Measurements from ENCODE around the gene RGS3.

Gene RGS3

GRCh38 chr9:113609562-113610318, 146.2 kb downstream of the RGS3 start:
- Histone ChIP-seq H3K4me1 (peaks cover 2% of the 10 kb centered on the region; the same call in 1 of the 2 replicates), H3K9me3 (no peaks in the 10 kb centered on the region), H3K27me3 (no peaks in the 10 kb centered on the region), H3K36me3 (no peaks in the 10 kb centered on the region), H3K4me3 (ENCODE audit: low read depth, low read length) (no peak overlapping the region)
- TF ChIP-seq, protein P1, sequence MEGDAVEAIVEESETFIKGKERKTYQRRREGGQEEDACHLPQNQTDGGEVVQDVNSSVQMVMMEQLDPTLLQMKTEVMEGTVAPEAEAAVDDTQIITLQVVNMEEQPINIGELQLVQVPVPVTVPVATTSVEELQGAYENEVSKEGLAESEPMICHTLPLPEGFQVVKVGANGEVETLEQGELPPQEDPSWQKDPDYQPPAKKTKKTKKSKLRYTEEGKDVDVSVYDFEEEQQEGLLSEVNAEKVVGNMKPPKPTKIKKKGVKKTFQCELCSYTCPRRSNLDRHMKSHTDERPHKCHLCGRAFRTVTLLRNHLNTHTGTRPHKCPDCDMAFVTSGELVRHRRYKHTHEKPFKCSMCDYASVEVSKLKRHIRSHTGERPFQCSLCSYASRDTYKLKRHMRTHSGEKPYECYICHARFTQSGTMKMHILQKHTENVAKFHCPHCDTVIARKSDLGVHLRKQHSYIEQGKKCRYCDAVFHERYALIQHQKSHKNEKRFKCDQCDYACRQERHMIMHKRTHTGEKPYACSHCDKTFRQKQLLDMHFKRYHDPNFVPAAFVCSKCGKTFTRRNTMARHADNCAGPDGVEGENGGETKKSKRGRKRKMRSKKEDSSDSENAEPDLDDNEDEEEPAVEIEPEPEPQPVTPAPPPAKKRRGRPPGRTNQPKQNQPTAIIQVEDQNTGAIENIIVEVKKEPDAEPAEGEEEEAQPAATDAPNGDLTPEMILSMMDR (IDR thresholded peaks at IDR 0.05; ENCODE audit: low read depth, low read length), result no peak
- DNase-seq, result peak; percentile 6

DNA sequence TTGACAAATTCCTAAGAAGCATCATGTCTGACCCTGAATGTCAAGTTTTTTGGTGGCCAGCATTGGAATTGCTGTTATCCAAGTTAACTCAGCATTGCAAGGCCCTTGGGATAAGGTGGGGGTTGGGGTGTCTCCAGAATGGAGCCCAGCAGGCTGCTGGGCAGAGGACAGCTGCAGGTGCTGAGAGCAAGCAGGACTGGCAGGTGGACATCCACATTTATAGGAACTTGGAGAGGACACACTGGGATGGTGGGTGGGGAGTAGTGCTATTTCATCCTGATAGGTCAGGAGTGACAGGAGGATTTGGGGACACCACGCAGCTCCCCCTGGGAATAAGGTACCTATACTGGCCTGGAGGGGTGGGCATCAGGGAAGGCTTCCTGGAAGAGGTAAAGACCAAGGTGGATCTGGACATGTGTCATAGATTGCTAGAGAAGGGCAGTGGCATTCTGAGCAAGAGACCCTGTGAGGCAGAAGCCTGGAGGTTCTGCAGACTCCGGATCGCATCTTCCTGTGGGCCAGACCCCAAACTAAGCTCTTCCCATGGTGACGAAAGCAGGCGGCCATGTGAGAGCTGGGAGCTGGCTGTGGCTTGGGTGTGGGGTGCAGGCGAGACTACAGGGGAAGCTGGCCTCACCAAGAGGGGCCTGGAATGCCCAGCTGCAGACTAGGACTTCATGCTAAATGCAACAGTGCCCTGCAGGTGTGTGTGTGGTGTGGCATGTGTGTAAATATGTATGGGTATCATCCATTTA, 148.1 kb downstream of the RGS3 start:
- TF ChIP-seq, protein P1 (IDR thresholded peaks at IDR 0.05; ENCODE audit: low read depth, low read length), result no peak
- no peaks in the 10 kb centered on the region for H3K9me3 ChIP-seq
- peaks cover 2% of the 10 kb centered on the region; the same call in 1 of the 2 replicates for H3K4me1 ChIP-seq
- H3K4me3 ChIP-seq (ENCODE audit: low read depth, low read length), result no peak overlapping the region
- H3K27me3 ChIP-seq, result no peaks in the 10 kb centered on the region
- no peak for DNase-seq
- H3K36me3 ChIP-seq, result no peaks in the 10 kb centered on the region

DNA sequence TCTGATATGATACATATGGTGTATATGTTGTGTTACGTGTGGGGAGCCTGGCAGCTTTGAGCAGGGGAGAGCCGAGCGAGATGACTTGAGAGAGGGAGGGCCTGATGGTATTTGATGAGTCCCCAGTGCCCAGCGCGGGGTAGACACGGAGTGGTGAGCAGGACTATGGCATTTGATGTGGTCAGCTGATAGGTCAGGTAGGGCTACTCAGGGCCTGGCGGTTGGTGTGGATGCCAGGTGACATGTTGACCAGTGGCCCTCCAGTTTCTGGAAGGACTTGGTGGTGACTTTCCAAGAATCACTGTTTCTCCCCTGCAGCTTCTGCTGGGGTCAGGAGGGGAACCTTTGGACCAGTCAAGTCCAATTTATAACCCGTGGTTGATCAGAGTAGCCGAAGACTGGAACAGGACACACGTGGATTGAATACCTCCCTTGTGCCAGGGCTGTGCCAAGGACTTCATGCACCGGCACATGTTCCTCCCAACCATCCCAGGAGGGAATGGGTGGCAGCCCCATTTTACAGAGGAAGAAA, 148.8 kb downstream of the RGS3 start:
- no peak for DNase-seq
- Histone ChIP-seq H3K36me3 (no peaks in the 10 kb centered on the region), H3K27me3 (no peaks in the 10 kb centered on the region), H3K9me3 (no peaks in the 10 kb centered on the region), H3K4me3 (ENCODE audit: low read depth, low read length) (no peak overlapping the region), H3K4me1 (peaks cover 2% of the 10 kb centered on the region; the same call in 1 of the 2 replicates)
- TF ChIP-seq, protein P1 (IDR thresholded peaks at IDR 0.05; ENCODE audit: low read depth, low read length), result no peak

DNA sequence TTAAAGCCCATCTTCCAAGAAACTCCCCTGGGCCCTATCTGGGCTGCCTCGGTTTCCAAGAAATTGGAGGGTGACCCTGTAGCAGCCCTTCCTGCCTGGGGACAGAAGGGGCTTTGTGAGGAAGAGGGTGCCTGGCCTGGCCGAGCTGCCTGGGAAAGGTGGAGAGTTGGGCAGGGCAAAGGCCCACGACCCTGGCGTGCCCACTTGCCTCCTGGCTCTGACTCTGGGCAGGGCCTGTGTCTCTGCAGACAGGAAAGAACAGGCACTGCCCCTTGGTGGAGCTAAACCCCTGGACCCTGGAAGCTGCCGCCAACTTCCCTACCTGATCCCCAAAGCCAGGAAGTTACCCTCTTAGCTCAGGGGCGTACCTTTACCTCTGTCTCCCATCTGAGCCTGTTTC, 149.3 kb downstream of the RGS3 start:
- TF ChIP-seq, protein P1 (IDR thresholded peaks at IDR 0.05; ENCODE audit: low read depth, low read length), result no peak
- no peaks in the 10 kb centered on the region for H3K36me3 ChIP-seq
- H3K9me3 ChIP-seq, result no peaks in the 10 kb centered on the region
- H3K4me1 ChIP-seq, result peaks cover 2% of the 10 kb centered on the region; the same call in 1 of the 2 replicates
- H3K27me3 ChIP-seq, result no peaks in the 10 kb centered on the region
- no peak for DNase-seq
- H3K4me3 ChIP-seq (ENCODE audit: low read depth, low read length), result no peak overlapping the region

- no peaks in the 10 kb centered on the region for H3K27me3 ChIP-seq
These were observed 150.4 kb downstream of the RGS3 start for GRCh38 chr9:113613815-113614413.

More at GRCh38 chr9:113613815-113614413, 150.4 kb downstream of the RGS3 start:
- Histone ChIP-seq H3K36me3 (no peaks in the 10 kb centered on the region), H3K4me3 (ENCODE audit: low read depth, low read length) (no peak overlapping the region), H3K4me1 (peaks cover 2% of the 10 kb centered on the region), H3K9me3 (no peaks in the 10 kb centered on the region)
- TF ChIP-seq, protein P1 (IDR thresholded peaks at IDR 0.05; ENCODE audit: low read depth, low read length), result no peak
- no peak for DNase-seq

All from BE2C (cell line).